WI38 (cell line): ENCODE results near the gene CCNL2.
"Not testable (repeated sequence)": the region's sequence is repeated elsewhere in the genome, so short reads cannot be mapped to it uniquely, and the experiment has no call there.

Experiments
- H3K4me3 ChIP-seq: 2 replicates; pipeline ENCODE4 v1.5.1; 2011; ENCODE audit warnings: low read depth, mild to moderate bottlenecking, control low read depth, low read length
- TF ChIP-seq, protein P1 (sequence below): IDR thresholded peaks from 2 replicates; pipeline ENCODE4 v1.5.1; 2012; ENCODE audit warnings: low read depth, mild to moderate bottlenecking, control low read depth, low read length

The CCNL2 gene

DNA sequence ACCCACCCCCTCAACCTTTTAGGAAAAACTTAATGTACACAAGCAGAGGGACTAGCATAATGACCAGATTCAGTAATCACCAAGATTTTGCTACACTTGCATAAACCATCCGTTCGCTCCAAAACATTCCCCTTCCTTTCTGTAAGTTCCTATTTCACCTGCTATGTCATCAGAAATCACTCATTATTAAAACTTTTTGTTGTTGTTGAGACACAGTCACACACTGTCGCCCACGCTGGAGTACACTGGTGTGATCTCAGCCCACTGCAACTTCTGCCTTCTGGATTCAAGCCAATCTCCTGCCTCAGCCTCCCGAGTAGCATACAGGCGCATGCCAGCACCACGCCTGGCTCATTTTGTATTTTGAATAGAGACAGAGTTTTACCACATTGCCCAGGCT lies 4.5 kb upstream of the CCNL2 start:
- TF ChIP-seq, protein P1, sequence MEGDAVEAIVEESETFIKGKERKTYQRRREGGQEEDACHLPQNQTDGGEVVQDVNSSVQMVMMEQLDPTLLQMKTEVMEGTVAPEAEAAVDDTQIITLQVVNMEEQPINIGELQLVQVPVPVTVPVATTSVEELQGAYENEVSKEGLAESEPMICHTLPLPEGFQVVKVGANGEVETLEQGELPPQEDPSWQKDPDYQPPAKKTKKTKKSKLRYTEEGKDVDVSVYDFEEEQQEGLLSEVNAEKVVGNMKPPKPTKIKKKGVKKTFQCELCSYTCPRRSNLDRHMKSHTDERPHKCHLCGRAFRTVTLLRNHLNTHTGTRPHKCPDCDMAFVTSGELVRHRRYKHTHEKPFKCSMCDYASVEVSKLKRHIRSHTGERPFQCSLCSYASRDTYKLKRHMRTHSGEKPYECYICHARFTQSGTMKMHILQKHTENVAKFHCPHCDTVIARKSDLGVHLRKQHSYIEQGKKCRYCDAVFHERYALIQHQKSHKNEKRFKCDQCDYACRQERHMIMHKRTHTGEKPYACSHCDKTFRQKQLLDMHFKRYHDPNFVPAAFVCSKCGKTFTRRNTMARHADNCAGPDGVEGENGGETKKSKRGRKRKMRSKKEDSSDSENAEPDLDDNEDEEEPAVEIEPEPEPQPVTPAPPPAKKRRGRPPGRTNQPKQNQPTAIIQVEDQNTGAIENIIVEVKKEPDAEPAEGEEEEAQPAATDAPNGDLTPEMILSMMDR = no peak
- H3K4me3 ChIP-seq = no peak overlapping the region

DNA sequence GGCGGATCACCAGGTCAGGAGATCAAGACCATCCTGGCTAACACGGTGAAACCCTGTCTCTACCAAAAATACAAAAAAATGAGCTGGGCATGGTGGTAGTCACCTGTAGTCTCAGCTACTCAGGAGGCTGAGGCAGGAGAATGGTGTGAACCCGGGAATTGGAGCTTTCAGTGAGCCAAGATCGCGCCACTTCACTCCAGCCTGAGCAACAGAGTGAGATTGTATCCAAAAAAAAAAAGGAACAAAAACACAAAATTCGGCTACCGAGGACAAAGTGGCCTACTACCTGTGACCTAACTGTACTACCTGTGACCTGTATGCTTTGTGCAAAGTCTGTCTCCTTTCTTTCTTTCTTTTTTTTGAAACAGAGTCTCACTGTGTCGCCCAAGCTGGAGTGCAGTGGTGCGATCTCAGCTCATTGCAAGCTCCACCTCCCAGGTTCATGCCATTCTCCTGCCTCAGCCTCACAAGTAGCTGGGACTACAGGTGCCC lies 3.8 kb upstream of the CCNL2 start:
- H3K4me3 ChIP-seq = not testable (repeated sequence)

DNA sequence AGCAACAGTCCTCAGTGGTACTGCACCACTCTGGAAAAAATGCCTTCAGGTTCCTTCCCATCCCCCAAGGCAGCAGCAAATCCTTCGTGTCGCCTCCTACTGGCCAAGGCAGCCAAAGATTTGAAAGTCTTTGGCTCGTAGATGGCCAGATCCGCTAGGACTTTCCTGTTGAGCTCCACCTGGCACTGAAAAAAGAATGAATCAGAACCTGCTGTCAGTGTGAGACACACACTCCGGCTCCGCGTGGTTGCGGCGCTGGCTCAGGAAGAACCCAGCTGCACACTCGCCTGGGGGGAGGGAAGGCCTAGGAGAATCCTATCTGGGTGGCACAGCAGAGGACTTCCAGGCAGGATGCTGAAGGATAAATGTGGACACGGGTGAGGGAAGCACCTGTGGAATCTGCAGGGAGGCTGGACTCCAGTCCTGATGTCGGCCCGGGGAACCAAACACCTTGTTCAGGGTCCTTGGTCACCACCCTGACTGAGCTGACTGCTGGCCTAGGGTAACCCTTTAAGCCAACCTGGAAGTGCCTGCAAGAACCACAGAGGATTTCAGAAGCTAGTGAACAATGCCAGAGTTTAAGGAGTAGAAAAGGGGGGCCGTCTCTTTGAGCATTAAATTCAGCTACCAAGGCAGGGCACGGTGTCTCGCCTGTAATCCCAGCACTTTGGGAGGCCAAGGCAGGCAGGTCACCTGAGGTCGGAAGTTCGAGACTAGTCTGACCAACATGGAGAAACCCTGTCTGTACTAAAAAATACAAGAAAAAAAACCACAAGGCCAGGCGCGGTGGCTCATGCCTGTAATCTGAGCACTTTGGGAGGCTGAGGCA lies 3.2 kb upstream of the CCNL2 start:
- H3K4me3 ChIP-seq = no peak overlapping the region
- TF ChIP-seq, protein P1 = peak; percentile 57

DNA sequence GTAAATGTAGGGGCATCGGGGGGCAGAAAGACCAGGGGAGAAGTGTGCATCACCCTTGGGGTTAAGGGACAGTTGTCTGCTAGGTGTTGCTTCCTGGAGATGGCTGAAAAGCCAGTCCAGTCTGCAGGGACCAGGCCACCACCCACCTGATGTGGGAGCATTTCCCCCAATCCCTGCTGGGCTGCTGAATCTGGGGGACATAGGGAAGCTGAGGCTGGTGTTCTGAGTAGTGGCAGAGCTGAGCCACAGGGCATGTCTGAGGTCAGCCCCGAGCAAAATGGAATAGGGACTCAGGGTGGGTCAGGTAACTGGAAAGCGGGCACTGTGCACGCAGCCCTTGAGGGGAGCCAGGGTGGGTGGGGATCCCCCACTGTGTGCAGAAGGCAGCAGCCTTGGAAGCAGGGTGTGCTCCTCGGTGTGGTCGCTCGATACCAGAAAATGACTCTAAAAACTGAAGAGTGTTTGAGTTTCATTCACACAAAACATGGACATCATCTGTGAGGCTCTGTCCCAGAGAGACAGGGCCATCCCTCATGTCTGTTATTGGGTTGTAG lies 2.4 kb upstream of the CCNL2 start:
- H3K4me3 ChIP-seq = no peak overlapping the region
- TF ChIP-seq, protein P1 = no peak

DNA sequence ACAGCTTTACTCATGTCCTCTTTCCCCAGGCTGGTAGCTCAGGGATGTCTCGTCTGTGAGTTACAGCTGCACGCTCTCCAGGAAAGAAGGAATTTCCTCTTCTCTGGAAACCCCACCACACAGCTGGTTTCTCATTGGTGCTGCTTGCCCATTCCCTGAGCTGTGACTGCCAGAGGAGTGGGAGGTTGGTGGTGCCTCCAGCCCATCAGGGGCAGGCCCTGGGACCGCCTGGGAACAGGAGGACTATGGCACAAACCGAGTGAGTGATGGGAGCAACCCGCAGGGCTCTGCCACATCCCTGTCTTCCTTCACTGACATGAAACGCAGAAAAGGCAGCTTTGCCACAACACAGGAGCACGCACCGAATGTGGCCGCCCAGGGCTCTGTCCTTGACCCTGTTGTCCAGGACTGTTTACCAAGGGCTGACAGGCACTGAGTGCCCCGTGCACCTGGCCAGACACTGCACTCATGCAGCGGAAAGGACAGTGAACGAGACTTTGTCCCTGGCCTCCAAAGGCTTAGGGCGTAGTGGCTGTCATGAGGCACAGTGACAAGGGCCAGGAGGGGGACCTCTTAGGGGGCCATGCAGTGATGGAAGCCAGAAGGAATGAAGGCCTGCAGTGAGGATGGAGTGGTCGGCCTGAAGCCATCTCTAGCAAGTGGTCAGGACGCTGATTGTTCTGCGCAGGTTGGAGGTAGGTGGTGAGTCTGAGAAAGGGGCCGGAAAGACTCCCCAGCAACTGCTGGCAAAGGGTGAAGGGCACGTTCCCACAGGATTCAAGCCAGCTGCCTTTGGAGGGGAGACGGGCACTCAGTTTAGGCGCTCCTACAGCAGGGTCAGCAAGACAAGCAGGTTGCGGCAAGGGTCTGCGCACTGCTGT lies 1.7 kb upstream of the CCNL2 start:
- peak overlapping the region; percentile 99 for H3K4me3 ChIP-seq
- TF ChIP-seq, protein P1 = no peak

DNA sequence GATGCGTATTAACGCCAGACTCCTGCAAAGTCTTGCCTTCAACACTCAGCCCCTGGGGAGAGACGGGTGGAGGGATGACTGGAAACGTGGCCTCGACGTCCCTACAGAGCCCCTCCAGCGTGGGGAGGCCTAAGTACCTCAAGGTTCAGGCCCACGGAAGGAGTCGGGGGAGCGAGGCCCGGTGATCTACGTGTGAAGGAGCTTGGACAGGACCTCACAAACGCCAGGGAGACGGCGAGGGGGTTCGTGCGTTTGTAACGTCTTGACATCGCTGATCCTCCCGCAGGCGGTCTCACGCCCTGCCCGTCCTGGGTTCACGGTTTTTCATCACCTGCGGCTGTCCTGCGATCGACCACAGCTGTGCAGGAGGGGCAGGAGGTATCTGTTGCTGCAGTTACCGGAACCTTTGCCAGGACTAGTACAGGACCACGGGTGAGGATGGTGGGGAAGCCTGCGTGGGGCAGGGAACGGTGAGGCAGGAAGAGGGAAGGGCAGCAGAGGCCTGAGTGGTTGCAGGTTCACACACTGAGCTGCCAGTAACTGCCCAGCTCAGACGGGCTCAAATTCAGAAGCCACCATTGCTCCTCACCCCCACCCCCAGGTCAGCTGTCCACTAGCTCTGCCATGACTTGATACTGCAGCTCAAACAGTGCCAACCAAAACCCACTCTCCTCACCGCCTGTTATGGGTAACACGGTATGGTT lies 889 bp upstream of the CCNL2 start:
- TF ChIP-seq, protein P1 = no peak
- H3K4me3 ChIP-seq = peak overlapping the region; percentile 99

DNA sequence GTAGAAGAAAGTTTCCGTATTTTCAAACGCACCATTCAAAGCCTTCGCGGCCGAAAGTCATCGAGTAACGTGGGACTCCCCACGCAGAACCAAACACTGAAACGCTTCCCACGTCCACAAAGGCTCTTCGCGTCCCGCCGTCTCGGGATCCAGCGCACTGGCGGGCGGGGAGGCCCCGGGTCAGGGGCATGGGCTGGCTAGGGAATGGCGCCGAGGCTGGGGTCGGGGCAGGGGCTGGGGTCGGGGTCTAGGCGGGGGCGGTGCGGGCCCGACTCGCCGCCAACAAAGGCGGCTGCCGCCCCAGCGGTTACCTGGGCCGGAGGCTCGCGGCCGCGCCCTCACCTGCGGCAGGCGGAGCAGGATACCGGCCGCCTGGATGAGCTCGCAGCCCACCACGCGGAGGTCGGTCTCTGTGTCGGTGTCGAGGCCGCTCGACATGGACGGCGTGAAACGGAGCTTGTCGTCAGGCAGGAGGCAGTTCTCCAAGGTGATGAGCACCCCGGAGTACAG lies 403 bp downstream of the CCNL2 start:
- TF ChIP-seq, protein P1 = no peak
- H3K4me3 ChIP-seq = peak overlapping the region; percentile 99
